ENCODE results near the gene CLCN6. TPM values are rescaled to one million over a fixed set of nuclear protein-coding genes. Genes with fewer than 3 reads are reported as not detected.

Gene CLCN6
- total and polyA plus RNA-seq, 2 of the 13 experiments (the other 11 are each of a cell fraction or from before 2014, with no cell fraction given) = 14.9 to 19.3 TPM

GRCh38 chr1:11800756-11801433 is 5.1 kb upstream of the CLCN6 start:
- no TSS peak for BruUV-seq (replicated peaks)
- no peak overlapping the region for H3K27ac ChIP-seq (ENCODE audit: extremely low read length, insufficient read depth, low read length)
- H3K4me1 ChIP-seq (ENCODE audit: insufficient read depth, low read length) = peaks cover 30% of the 10 kb centered on the region
- no peaks in the 10 kb centered on the region for H3K9me3 ChIP-seq (ENCODE audit: low read length)
- H2AFZ ChIP-seq (ENCODE audit: low read length) = no peak overlapping the region
- DNase-seq (ENCODE audit: low spot score) = no peak
- in situ Hi-C loops (cut with HindIII; ENCODE audit: extremely low pct_ligation_motif_present, low pct_unique_long_range_greater_than_20kb) = no loop called here
- no peak for TF ChIP-seq MAZ (IDR thresholded peaks at IDR 0.05; ENCODE audit: borderline replicate concordance, low read depth, low read length)
- no peak for TF ChIP-seq MAZ (CRISPR knock-in tag; IDR thresholded peaks at IDR 0.05; ENCODE audit: low read depth)
- TF ChIP-seq, protein P1, sequence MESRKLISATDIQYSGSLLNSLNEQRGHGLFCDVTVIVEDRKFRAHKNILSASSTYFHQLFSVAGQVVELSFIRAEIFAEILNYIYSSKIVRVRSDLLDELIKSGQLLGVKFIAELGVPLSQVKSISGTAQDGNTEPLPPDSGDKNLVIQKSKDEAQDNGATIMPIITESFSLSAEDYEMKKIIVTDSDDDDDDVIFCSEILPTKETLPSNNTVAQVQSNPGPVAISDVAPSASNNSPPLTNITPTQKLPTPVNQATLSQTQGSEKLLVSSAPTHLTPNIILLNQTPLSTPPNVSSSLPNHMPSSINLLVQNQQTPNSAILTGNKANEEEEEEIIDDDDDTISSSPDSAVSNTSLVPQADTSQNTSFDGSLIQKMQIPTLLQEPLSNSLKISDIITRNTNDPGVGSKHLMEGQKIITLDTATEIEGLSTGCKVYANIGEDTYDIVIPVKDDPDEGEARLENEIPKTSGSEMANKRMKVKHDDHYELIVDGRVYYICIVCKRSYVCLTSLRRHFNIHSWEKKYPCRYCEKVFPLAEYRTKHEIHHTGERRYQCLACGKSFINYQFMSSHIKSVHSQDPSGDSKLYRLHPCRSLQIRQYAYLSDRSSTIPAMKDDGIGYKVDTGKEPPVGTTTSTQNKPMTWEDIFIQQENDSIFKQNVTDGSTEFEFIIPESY (CRISPR knock-in tag; IDR thresholded peaks at IDR 0.05) = peak; percentile 53
- no peak for TF ChIP-seq MTERF4 (CRISPR knock-in tag; IDR thresholded peaks at IDR 0.05)
- no peak for TF ChIP-seq SPEN (CRISPR knock-in tag; IDR thresholded peaks at IDR 0.05; ENCODE audit: low read depth)
- no peak for ATAC-seq
- ChIA-PET POLR2A (no interaction called here), CTCF (ENCODE audit: low intra/inter-chr PET ratio, low total read pairs) (no interaction called here)
- intact Hi-C loops (cut with micrococcal nuclease; ENCODE audit: unreplicated experiment) = loop anchor here (5.0 kb wide), 1 partner anchor 149 kb away; the partner anchor contains the start of genes FBXO2 and FBXO44
- WGBS (ENCODE audit: low lambda C conversion rate) = 90% methylated on average over 9 of the region's 21 CpGs
- no peak overlapping the region for H3K4me2 ChIP-seq (ENCODE audit: low read depth, low read length)
- no peaks in the 10 kb centered on the region for H4K20me1 ChIP-seq (ENCODE audit: insufficient read depth, low read length)
- no peak for FAIRE-seq
- no peak overlapping the region for H3K9ac ChIP-seq (ENCODE audit: insufficient read depth, low read depth, low read length)
- no peaks in the 10 kb centered on the region for H3K27me3 ChIP-seq (ENCODE audit: control insufficient read depth in 1 of 2, insufficient read depth in 2 of 2, low read length in 2 of 2)
- peaks cover 6% of the 10 kb centered on the region for H3K79me2 ChIP-seq (ENCODE audit: insufficient read depth, low read length)
- H3K36me3 ChIP-seq (replicated peaks in 1 of 2; ENCODE audit: control insufficient read depth in 1 of 2, insufficient read depth in 2 of 2, low read length in 2 of 2) = peaks cover 3 to 12% of the 10 kb centered on the region in 2 experiments; a peak in 1 of 5 replicates
- H3K4me3 ChIP-seq (replicated peaks in 1 of 3; ENCODE audit: insufficient read depth in 1 of 3, low read depth in 2 of 3, low read length in 3 of 3) = no peak overlapping the region

Data from HepG2 (cell line).